Measurements from ENCODE around the gene CARD9. TPM values are rescaled to one million over a fixed set of nuclear protein-coding genes. Genes with fewer than 3 reads are reported as not detected.

The CARD9 gene
- polyA plus RNA-seq, 4 donors, result 1.6 to 2.7 (median 2.3) TPM

- no peak for DNase-seq (ENCODE audit: low read depth in 4 of 4, low spot score in 3 of 4)
Observed at GRCh38 chr9:136351252-136351800, 22.1 kb downstream of the CARD9 start.

GRCh38 chr9:136349546-136349945 is 23.9 kb downstream of the CARD9 start:
- DNase-seq (ENCODE audit: low read depth in 4 of 4, low spot score in 3 of 4), result no peak

GRCh38 chr9:136348691-136349090 is 24.8 kb downstream of the CARD9 start:
- no peak for DNase-seq (ENCODE audit: low read depth in 4 of 4, low spot score in 3 of 4)

- DNase-seq (ENCODE audit: low read depth in 4 of 4, low spot score in 3 of 4), result no peak
Observed at GRCh38 chr9:136347472-136348256, 25.8 kb downstream of the CARD9 start.

- DNase-seq (ENCODE audit: low read depth in 4 of 4, low spot score in 3 of 4), result no peak
Observed at GRCh38 chr9:136346927-136347465, 26.5 kb downstream of the CARD9 start.

GRCh38 chr9:136346157-136346481 is 27.4 kb downstream of the CARD9 start:
- DNase-seq (ENCODE audit: low read depth in 4 of 4, low spot score in 3 of 4), result no peak

- DNase-seq (ENCODE audit: low read depth in 4 of 4, low spot score in 3 of 4), result no peak
Observed at GRCh38 chr9:136345281-136346156, 27.9 kb downstream of the CARD9 start.

GRCh38 chr9:136344544-136345280 is 28.8 kb downstream of the CARD9 start:
- no peak for DNase-seq (ENCODE audit: low read depth in 4 of 4, low spot score in 3 of 4)

- no peak for DNase-seq (ENCODE audit: low read depth in 4 of 4, low spot score in 3 of 4)
Observed at GRCh38 chr9:136343884-136344269, 29.6 kb downstream of the CARD9 start.

GRCh38 chr9:136343121-136343883 is 30.2 kb downstream of the CARD9 start:
- no peak for DNase-seq (ENCODE audit: low read depth in 4 of 4, low spot score in 3 of 4)

- peak in 1 of 4 donors; percentile 68 for DNase-seq (ENCODE audit: low read depth in 4 of 4, low spot score in 3 of 4)
Observed at GRCh38 chr9:136342181-136343120, 31.0 kb downstream of the CARD9 start.

- no peak for DNase-seq (ENCODE audit: low read depth in 4 of 4, low spot score in 3 of 4)
Observed at GRCh38 chr9:136341769-136342168, 31.7 kb downstream of the CARD9 start.

- DNase-seq (ENCODE audit: low read depth in 4 of 4, low spot score in 3 of 4), result no peak
Observed at GRCh38 chr9:136341042-136341655, 32.3 kb downstream of the CARD9 start.

- no peak for DNase-seq (ENCODE audit: low read depth in 4 of 4, low spot score in 3 of 4)
Observed at GRCh38 chr9:136340356-136341041, 33.0 kb downstream of the CARD9 start.

- no peak for DNase-seq (ENCODE audit: low read depth in 4 of 4, low spot score in 3 of 4)
Observed at GRCh38 chr9:136339958-136340310, 33.5 kb downstream of the CARD9 start.

- no peak for DNase-seq (ENCODE audit: low read depth in 4 of 4, low spot score in 3 of 4)
Observed at GRCh38 chr9:136339173-136339957, 34.1 kb downstream of the CARD9 start.

GRCh38 chr9:136338511-136338910 is 35.0 kb downstream of the CARD9 start:
- DNase-seq (ENCODE audit: low read depth in 4 of 4, low spot score in 3 of 4), result no peak

Measured in right renal pelvis (tissue), 4 donors.